Measurements from ENCODE around the gene CDYL.

The CDYL gene

GRCh38 chr6:4920914-4921410, 144.8 kb downstream of the CDYL start:
- TF ChIP-seq, protein P1, sequence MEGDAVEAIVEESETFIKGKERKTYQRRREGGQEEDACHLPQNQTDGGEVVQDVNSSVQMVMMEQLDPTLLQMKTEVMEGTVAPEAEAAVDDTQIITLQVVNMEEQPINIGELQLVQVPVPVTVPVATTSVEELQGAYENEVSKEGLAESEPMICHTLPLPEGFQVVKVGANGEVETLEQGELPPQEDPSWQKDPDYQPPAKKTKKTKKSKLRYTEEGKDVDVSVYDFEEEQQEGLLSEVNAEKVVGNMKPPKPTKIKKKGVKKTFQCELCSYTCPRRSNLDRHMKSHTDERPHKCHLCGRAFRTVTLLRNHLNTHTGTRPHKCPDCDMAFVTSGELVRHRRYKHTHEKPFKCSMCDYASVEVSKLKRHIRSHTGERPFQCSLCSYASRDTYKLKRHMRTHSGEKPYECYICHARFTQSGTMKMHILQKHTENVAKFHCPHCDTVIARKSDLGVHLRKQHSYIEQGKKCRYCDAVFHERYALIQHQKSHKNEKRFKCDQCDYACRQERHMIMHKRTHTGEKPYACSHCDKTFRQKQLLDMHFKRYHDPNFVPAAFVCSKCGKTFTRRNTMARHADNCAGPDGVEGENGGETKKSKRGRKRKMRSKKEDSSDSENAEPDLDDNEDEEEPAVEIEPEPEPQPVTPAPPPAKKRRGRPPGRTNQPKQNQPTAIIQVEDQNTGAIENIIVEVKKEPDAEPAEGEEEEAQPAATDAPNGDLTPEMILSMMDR (conservative IDR thresholded peaks at IDR 0.05; ENCODE audit: low read depth, low read length), result no peak
- no peak for DNase-seq (ENCODE audit: low read depth)
- no peak overlapping the region for H3K4me3 ChIP-seq (ENCODE audit: low read depth, low read length)

DNA sequence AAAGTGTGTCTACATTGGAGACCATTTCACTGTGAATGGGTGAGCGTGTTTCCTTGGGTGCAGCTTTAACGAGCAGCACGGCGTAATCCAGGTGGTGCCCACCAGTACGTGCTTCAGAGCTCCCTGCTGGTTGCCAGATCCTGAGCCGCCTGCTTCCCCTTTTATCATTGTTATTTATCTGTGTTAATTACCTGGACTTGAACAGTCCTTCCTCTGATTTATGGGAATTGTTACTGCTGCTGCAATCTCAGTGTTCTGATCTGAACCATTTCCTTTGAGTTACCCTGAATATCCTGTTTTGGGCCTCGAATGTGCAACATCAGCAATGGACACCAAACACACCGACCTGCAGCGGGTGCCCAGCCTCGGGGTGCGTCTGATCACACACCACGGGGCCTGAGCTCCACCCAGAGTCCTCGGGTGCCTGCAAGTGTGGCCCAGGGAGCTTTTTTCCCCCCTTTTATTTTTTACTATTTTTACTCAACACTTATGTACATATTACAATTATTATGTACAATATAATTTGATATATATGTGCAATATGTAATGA, 146.4 kb downstream of the CDYL start:
- no peak for DNase-seq (ENCODE audit: low read depth)
- TF ChIP-seq, protein P1 (conservative IDR thresholded peaks at IDR 0.05; ENCODE audit: low read depth, low read length), result no peak
- no peak overlapping the region for H3K4me3 ChIP-seq (ENCODE audit: low read depth, low read length)

DNA sequence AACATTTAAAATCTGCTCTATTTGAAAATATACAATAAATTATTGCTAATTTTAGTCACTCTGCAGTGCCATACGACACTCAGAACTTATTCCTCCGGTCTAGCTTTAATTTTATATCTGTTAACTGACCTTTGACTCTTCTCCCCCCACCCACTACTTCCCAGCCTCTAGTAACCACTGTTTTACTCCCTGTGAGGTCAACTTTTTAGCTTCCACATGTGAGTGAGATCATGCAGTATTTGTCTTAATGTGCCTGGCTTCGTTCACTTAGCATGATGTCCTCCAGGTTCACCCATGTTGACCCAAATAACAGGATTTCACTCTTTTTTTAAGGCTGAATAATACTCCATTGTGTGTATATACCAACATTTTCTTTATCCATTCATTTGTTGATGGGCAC, 146.9 kb downstream of the CDYL start:
- H3K4me3 ChIP-seq (ENCODE audit: low read depth, low read length), result no peak overlapping the region
- TF ChIP-seq, protein P1 (conservative IDR thresholded peaks at IDR 0.05; ENCODE audit: low read depth, low read length), result no peak
- no peak for DNase-seq (ENCODE audit: low read depth)

GRCh38 chr6:4924661-4925271, 148.6 kb downstream of the CDYL start:
- TF ChIP-seq, protein P1 (conservative IDR thresholded peaks at IDR 0.05; ENCODE audit: low read depth, low read length), result no peak
- no peak for DNase-seq (ENCODE audit: low read depth)
- no peak overlapping the region for H3K4me3 ChIP-seq (ENCODE audit: low read depth, low read length)

- no peak for DNase-seq (ENCODE audit: low read depth)
- TF ChIP-seq, protein P1 (conservative IDR thresholded peaks at IDR 0.05; ENCODE audit: low read depth, low read length), result no peak
- no peak overlapping the region for H3K4me3 ChIP-seq (ENCODE audit: low read depth, low read length)
These were observed 149.4 kb downstream of the CDYL start for GRCh38 chr6:4925580-4925979.

GRCh38 chr6:4928426-4928825, 152.2 kb downstream of the CDYL start:
- H3K4me3 ChIP-seq (ENCODE audit: low read depth, low read length), result no peak overlapping the region
- TF ChIP-seq, protein P1 (conservative IDR thresholded peaks at IDR 0.05; ENCODE audit: low read depth, low read length), result no peak
- DNase-seq (ENCODE audit: low read depth), result peak; percentile 76
